NB4 (cell line): ENCODE measurements around the gene DDX54.
A peak's percentile ranks its signal among the peaks of the same experiment; 100 is the strongest.

ENCODE experiments used
- DNase-seq: peaks from one replicate; pipeline ENCODE4 v3.0.0; 2010; ENCODE audit warnings: low read depth
- H3K4me3 ChIP-seq: one replicate; pipeline ENCODE4 v1.5.1; 2011; ENCODE audit warnings: mild to moderate bottlenecking, low read depth, low read length, moderate library complexity
- MAX ChIP-seq: IDR thresholded peaks from 2 replicates; pipeline ENCODE4 v1.6.1; 2011; ENCODE audit warnings: low read depth, low read length
- MYC ChIP-seq: IDR thresholded peaks from 2 replicates; pipeline ENCODE4 v1.6.1; 2011; ENCODE audit warnings: low read depth, low read length
- POLR2A ChIP-seq: IDR thresholded peaks from 2 replicates; pipeline ENCODE4 v1.6.1; 2011; ENCODE audit warnings: mild to moderate bottlenecking; ENCODE audit not compliant: insufficient read length; ENCODE audit errors: extremely low read depth
- TF ChIP-seq, protein P1 (sequence below): IDR thresholded peaks from one replicate; pipeline ENCODE4 v1.5.1; 2012; ENCODE audit warnings: low read depth, low read length

DDX54 gene

GRCh38 chr12:113221181-113221996 lies 36.1 kb upstream of the DDX54 start, which contains the start of gene TPCN1:
TPCN1 (plus strand) TSS chr12:113221464; CDS start chr12:113226853, 5,389 bp downstream.
- TF ChIP-seq MYC (peak; percentile 96), MAX (peak; percentile 97), POLR2A (peak; percentile 98)
- TF ChIP-seq, protein P1, sequence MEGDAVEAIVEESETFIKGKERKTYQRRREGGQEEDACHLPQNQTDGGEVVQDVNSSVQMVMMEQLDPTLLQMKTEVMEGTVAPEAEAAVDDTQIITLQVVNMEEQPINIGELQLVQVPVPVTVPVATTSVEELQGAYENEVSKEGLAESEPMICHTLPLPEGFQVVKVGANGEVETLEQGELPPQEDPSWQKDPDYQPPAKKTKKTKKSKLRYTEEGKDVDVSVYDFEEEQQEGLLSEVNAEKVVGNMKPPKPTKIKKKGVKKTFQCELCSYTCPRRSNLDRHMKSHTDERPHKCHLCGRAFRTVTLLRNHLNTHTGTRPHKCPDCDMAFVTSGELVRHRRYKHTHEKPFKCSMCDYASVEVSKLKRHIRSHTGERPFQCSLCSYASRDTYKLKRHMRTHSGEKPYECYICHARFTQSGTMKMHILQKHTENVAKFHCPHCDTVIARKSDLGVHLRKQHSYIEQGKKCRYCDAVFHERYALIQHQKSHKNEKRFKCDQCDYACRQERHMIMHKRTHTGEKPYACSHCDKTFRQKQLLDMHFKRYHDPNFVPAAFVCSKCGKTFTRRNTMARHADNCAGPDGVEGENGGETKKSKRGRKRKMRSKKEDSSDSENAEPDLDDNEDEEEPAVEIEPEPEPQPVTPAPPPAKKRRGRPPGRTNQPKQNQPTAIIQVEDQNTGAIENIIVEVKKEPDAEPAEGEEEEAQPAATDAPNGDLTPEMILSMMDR = no peak
- peak within 1 kb of the TSS; percentile 94 for H3K4me3 ChIP-seq
- peak; percentile 100 for DNase-seq

GRCh38 chr12:113220593-113221180 lies 35.4 kb upstream of the DDX54 start:
- H3K4me3 ChIP-seq = peak overlapping the region; percentile 70
- peak; percentile 57 for DNase-seq
- TF ChIP-seq MYC (no peak), MAX (no peak), POLR2A (no peak)
- TF ChIP-seq, protein P1 = no peak

DNA sequence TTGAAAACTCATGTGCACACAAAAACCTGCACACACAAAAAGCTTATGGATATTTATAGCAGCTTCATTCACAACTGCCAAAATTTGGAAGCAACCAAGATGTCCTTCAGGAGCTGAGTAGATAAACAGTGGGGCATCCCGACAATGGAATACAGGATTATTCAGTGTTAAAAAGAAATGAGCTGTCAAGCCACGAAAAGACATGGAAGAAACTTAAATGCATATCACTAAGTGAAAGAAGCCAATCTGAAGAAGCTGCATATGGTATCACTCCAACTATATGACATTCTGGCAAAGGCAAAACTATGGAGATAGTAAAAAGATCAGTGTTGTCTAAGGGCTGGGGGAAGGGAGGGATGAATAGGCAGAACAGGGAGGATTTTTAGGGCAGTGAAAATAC lies 30.7 kb upstream of the DDX54 start:
- no peak for DNase-seq
- TF ChIP-seq MAX (no peak), MYC (no peak), POLR2A (no peak)
- TF ChIP-seq, protein P1 = no peak
- H3K4me3 ChIP-seq = no peak overlapping the region

DNA sequence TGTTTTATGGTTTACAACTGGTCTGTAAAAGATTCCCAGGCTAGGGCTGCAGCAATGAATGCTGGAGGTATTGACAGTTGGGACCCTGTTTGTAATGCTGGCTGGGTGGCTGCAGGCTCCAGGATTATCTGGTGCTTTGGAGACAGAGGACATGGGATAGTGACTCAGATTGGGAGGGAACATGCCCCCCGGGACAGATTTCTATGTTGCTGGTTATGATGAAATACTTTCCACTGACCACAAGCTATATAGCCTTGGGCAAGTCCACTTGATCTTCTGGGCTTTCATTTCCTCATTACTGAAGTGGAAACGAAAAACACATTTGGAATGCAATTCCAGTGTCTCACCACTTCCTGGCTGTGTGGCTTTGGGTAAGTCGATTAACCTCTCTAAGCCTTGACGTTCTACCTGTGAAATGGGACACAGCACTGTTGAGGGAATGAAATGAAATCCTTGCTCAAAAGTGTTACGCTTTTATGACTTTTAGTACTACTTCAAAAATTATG lies 29.7 kb upstream of the DDX54 start:
- peak; percentile 100 for DNase-seq
- no peak overlapping the region for H3K4me3 ChIP-seq

DNA sequence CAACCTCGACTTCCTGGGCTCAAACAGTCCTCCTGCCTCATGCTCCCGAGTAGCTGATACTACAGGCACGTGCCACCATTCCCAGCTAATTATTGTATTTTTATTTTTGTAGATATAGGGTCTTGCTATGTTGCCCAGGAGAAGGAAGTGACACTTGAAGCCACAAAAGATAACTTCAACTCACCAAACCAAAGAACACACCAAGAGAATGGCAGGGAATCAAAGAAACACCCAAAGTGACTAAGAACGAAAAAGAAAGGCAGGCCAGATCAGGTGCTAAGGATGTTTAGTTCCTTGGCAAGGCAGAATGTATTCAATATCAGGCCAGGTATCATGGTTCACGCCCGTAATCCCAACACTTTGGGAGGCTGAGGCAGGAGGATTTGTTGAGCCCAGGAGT lies 25.9 kb upstream of the DDX54 start:
- H3K4me3 ChIP-seq = no peak overlapping the region
- TF ChIP-seq POLR2A (no peak), MAX (no peak), MYC (no peak)
- TF ChIP-seq, protein P1 = no peak
- DNase-seq = no peak

More for the DNA sequence above, 29.7 kb upstream of the DDX54 start:
- TF ChIP-seq MYC = peak; percentile 73
- no peak for TF ChIP-seq POLR2A
- peak; percentile 56; the same call in 1 of the 2 replicates for TF ChIP-seq MAX
- TF ChIP-seq, protein P1 = no peak
